HG02973 (cell line): ENCODE results near the gene CDNF.
"Not testable (repeated sequence)": the region's sequence is repeated elsewhere in the genome, so short reads cannot be mapped to it uniquely, and the experiment has no call there.

Source experiments
- ATAC-seq: cut with Tn5 transposase; IDR thresholded peaks from one replicate; pipeline ENCODE4 v1.9.1; 2021; ENCODE audit warnings: moderate library complexity; ENCODE audit not compliant: unreplicated experiment

CDNF gene

DNA sequence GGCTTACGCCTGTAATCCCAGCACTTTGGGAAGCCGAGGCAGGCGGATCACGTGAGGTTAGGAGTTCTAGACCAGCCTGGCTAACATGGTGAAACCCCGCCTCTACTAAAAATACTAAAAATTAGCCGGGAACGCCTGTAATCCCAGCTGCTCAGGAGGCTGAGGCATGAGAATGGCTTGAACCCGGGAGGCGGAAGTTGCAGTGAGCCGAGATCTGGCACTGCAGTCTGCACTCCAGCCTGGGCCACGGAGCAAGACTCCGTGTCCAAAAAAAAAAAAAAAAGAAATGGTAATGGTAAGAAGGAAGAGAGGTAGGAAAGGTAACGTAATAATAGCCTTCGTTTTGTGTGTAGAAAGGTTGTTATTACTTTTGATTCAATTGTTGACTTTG is 1.5 kb upstream of the CDNF start:
- ATAC-seq = no peak

- peak; percentile 8 for ATAC-seq
Measured at GRCh38 chr10:14838582-14839304, 906 bp upstream of the CDNF start.

DNA sequence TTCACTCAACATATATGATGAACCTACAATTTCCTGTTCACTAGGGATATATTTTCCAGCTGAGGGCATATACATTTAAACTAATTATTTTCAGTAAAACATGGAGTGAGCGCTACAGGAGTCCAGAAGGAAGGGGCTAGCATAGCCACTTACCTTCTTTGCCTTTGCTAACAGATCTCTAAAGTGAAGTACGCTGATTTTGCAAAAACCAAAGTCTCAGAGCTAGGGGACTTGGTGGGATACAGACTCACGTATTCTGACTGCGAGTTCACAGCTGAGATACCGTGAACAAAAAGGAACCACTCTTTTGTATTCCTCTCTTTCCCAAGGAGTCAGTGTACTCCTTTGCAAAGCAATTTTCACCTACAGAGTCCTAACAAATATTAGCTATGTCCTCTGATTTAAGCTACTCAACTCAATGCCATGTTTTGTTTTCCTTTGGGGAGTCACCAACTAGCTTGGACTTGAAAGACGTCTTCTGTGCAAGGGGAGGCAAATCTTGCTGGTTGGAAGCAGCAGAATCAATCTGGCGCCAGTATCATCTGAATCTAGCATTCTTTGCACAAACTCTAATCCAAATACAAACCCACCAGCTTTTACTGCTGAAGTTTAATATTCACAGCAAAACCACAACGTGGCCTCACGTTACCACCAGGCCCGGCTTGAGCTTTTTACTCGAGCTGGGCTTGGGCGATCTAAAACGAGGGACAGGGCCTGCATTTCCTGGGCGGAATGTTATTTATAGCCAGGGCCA is 657 bp downstream of the CDNF start:
- ATAC-seq = no peak

- ATAC-seq = no peak
Measured at GRCh38 chr10:14836208-14836607, 1.6 kb downstream of the CDNF start.

GRCh38 chr10:14833106-14833505 is 4.7 kb downstream of the CDNF start:
- ATAC-seq = no peak

- ATAC-seq = no peak
Measured at GRCh38 chr10:14826076-14826829, 11.6 kb downstream of the CDNF start.

- no peak for ATAC-seq
Measured at GRCh38 chr10:14823966-14824365, 13.9 kb downstream of the CDNF start.

GRCh38 chr10:14822879-14823755 is 14.7 kb downstream of the CDNF start:
- no peak for ATAC-seq

GRCh38 chr10:14821635-14822375 is 16.0 kb downstream of the CDNF start:
- no peak for ATAC-seq

GRCh38 chr10:14820775-14821154 is 17.1 kb downstream of the CDNF start:
- ATAC-seq = no peak

DNA sequence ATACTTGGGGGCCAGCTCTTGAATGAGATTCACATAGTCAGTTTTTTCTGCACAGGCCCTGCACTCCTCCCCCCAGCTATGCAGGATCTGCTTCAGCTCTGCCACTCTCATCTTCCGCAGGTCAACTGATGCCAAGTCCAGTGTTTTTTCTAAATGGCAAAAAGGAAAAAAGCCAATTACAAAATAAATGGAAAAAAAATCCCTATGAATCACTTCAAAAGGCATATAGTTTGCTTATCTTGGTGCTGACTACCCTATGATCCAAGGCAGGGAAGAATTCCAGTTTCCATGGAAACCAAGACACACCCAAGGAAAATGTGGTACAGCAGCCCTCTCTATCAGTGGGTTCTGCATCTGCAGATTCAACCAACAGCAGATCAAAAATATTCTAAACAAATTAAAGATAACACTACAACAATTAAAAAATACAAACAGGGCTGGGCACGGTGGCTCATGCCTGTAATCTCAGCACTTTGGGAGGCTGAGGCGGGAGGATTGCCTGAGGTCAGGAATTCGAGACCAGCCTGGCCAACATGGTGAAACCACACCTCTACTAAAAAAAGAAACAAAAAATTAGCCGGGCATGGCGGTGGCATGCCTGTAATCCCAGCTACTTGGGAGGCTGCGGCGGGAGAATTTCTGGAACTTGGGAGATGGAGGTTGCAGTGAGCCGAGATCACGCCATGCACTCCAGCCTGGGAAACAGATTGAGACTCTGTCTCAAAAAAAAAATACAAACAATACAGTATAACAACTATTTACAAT is 17.6 kb downstream of the CDNF start:
- ATAC-seq = no peak

- ATAC-seq = not testable (repeated sequence)
Measured at GRCh38 chr10:14816717-14817116, 21.1 kb downstream of the CDNF start.

- no peak for ATAC-seq
Measured at GRCh38 chr10:14815681-14816080, 22.2 kb downstream of the CDNF start.

DNA sequence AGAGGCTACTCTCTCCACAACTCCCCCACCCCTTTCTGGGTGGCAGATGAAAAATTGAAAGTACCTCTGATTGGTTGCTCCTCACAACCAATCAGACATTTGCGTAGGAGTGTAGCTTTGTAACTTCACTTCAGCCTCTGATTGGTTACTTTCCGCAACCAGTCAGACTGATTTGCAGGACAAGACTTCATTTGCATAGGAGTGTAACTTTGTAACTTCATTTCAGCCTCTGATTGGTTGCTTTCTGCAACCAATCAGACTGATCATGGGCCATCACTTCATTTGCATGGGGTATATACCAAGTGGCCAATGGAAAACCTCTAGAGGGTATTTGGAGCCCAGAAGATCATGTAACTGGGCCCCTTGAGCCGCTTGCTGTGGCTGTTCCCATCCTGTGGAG is 25.6 kb downstream of the CDNF start:
- ATAC-seq = no peak

GRCh38 chr10:14810969-14811953 is 26.6 kb downstream of the CDNF start:
- ATAC-seq = no peak

GRCh38 chr10:14806318-14806717 is 31.5 kb downstream of the CDNF start:
- no peak for ATAC-seq

- no peak for ATAC-seq
Measured at GRCh38 chr10:14803827-14804226, 34.0 kb downstream of the CDNF start.

- no peak for ATAC-seq
Measured at GRCh38 chr10:14801723-14802122, 36.1 kb downstream of the CDNF start.
